ENCODE measurements around the gene EXOG. TPM values are rescaled to one million over a fixed set of nuclear protein-coding genes. Genes with fewer than 3 reads are reported as not detected.

Gene EXOG
- total RNA-seq, 5 donors from 2014 or later (not counting 1 experiment from before 2014, with no cell fraction given), result 21.5 to 24.8 (median 22.9) TPM

- H3K4me3 Mint-ChIP-seq, result no peak overlapping the region
- no peaks in the 10 kb centered on the region for H3K27me3 ChIP-seq (replicated peaks in 1 of 2; ENCODE audit: control insufficient read depth in 2 of 2, extremely low read depth in 1 of 2, insufficient read depth in 2 of 2, low read length in 1 of 2)
- peaks cover 3 to 44% of the 10 kb centered on the region in 2 donors for H3K36me3 ChIP-seq (ENCODE audit: control insufficient read depth in 2 of 2, extremely low read depth in 1 of 2, insufficient read depth in 1 of 2, low read length in 1 of 2)
- no peak for ATAC-seq (replicated peaks in 1 of 4)
- H3K4me3 ChIP-seq (ENCODE audit: control insufficient read depth in 1 of 2, extremely low read depth in 1 of 2, low read length in 1 of 2), result no peak overlapping the region
- H3K9me3 Mint-ChIP-seq, result no peaks in the 10 kb centered on the region
- 98% methylated on average over 5 of the region's 5 CpGs for WGBS (ENCODE audit: insufficient coverage)
- no peaks in the 10 kb centered on the region for H3K27me3 Mint-ChIP-seq
- peaks cover 11 to 16% of the 10 kb centered on the region in 2 experiments for H3K4me1 ChIP-seq (ENCODE audit: control insufficient read depth in 1 of 2, extremely low read depth in 1 of 2, insufficient read depth in 2 of 2, low read length in 2 of 2)
- H3K27ac ChIP-seq (ENCODE audit: low read length), result no peak overlapping the region
- DNase-seq, result no peak
- CTCF ChIA-PET, result interaction anchor here (0.5 to 1.4 kb wide), 3 partner anchors 21 to 46 kb away, joined by 4 to 10 read pairs (median 5); partner anchors contain the start of gene EXOG (in 1 of the 2)
- POLR2A ChIA-PET, result no interaction called here
- peaks cover 40% of the 10 kb centered on the region for H3K36me3 Mint-ChIP-seq
- H3K4me1 Mint-ChIP-seq, result peaks cover 24 to 31% (median 24%) of the 10 kb centered on the region in 3 donors
- no peaks in the 10 kb centered on the region for H3K9me3 ChIP-seq
- no peak overlapping the region for H3K27ac Mint-ChIP-seq
These were observed 28.1 kb downstream of the EXOG start for GRCh38 chr3:38524141-38524739.

- Mint-ChIP-seq H3K36me3 (peaks cover 54% of the 10 kb centered on the region), H3K4me3 (no peak overlapping the region), H3K9me3 (no peaks in the 10 kb centered on the region), H3K4me1 (peaks cover 0 to 6% (median 0%) of the 10 kb centered on the region in 3 donors), H3K27me3 (no peaks in the 10 kb centered on the region), H3K27ac (no peak overlapping the region)
- POLR2A ChIA-PET, result no interaction called here
- H3K9me3 ChIP-seq, result no peaks in the 10 kb centered on the region
- no peaks in the 10 kb centered on the region for H3K27me3 ChIP-seq (replicated peaks in 1 of 2; ENCODE audit: control insufficient read depth in 2 of 2, extremely low read depth in 1 of 2, insufficient read depth in 2 of 2, low read length in 1 of 2)
- H3K36me3 ChIP-seq (ENCODE audit: control insufficient read depth in 2 of 2, extremely low read depth in 1 of 2, insufficient read depth in 1 of 2, low read length in 1 of 2), result peaks cover 3 to 54% of the 10 kb centered on the region in 2 donors
- H3K4me3 ChIP-seq (ENCODE audit: control insufficient read depth in 1 of 2, extremely low read depth in 1 of 2, low read length in 1 of 2), result no peak overlapping the region
- H3K4me1 ChIP-seq (ENCODE audit: control insufficient read depth in 1 of 2, extremely low read depth in 1 of 2, insufficient read depth in 2 of 2, low read length in 2 of 2), result no peaks in the 10 kb centered on the region
- ATAC-seq (replicated peaks in 1 of 4) (no peak), DNase-seq (no peak)
- H3K27ac ChIP-seq (ENCODE audit: low read length), result no peak overlapping the region
- CTCF ChIA-PET, result interaction anchor here in 1 of 2 donors (0.7 kb wide), 1 partner anchor 155 kb away, joined by 6 read pairs; no protein-coding TSS in a partner anchor
- WGBS (ENCODE audit: insufficient coverage), result 91% methylated on average over 7 of the region's 14 CpGs
These were observed 30.7 kb downstream of the EXOG start for GRCh38 chr3:38526792-38527191.

- Mint-ChIP-seq H3K9me3 (no peaks in the 10 kb centered on the region), H3K27me3 (no peaks in the 10 kb centered on the region), H3K4me1 (peaks cover 0 to 6% (median 0%) of the 10 kb centered on the region in 3 donors), H3K36me3 (peaks cover 61% of the 10 kb centered on the region), H3K4me3 (no peak overlapping the region), H3K27ac (no peak overlapping the region)
- Histone ChIP-seq H3K4me3 (ENCODE audit: control insufficient read depth in 1 of 2, extremely low read depth in 1 of 2, low read length in 1 of 2) (no peak overlapping the region), H3K9me3 (no peaks in the 10 kb centered on the region), H3K27me3 (replicated peaks in 1 of 2; ENCODE audit: control insufficient read depth in 2 of 2, extremely low read depth in 1 of 2, insufficient read depth in 2 of 2, low read length in 1 of 2) (no peaks in the 10 kb centered on the region), H3K36me3 (ENCODE audit: control insufficient read depth in 2 of 2, extremely low read depth in 1 of 2, insufficient read depth in 1 of 2, low read length in 1 of 2) (peaks cover 3 to 47% of the 10 kb centered on the region in 2 donors), H3K27ac (ENCODE audit: low read length) (no peak overlapping the region), H3K4me1 (ENCODE audit: control insufficient read depth in 1 of 2, extremely low read depth in 1 of 2, insufficient read depth in 2 of 2, low read length in 2 of 2) (no peaks in the 10 kb centered on the region)
- WGBS (ENCODE audit: insufficient coverage), result 90% methylated on average over 1 of the region's 1 CpG
- no peak for DNase-seq
- POLR2A ChIA-PET, result no interaction called here
- CTCF ChIA-PET, result no interaction called here
- no peak for ATAC-seq (replicated peaks in 1 of 4)
These were observed 32.3 kb downstream of the EXOG start for GRCh38 chr3:38528457-38528856.

- Mint-ChIP-seq H3K36me3 (peaks cover 52% of the 10 kb centered on the region), H3K27me3 (no peaks in the 10 kb centered on the region), H3K4me1 (peaks cover 0 to 6% (median 0%) of the 10 kb centered on the region in 3 donors), H3K27ac (no peak overlapping the region), H3K4me3 (no peak overlapping the region), H3K9me3 (no peaks in the 10 kb centered on the region)
- Histone ChIP-seq H3K36me3 (ENCODE audit: control insufficient read depth in 2 of 2, extremely low read depth in 1 of 2, insufficient read depth in 1 of 2, low read length in 1 of 2) (peaks cover 0 to 30% of the 10 kb centered on the region in 2 donors), H3K27ac (ENCODE audit: low read length) (no peak overlapping the region), H3K27me3 (replicated peaks in 1 of 2; ENCODE audit: control insufficient read depth in 2 of 2, extremely low read depth in 1 of 2, insufficient read depth in 2 of 2, low read length in 1 of 2) (no peaks in the 10 kb centered on the region), H3K9me3 (no peaks in the 10 kb centered on the region), H3K4me1 (ENCODE audit: control insufficient read depth in 1 of 2, extremely low read depth in 1 of 2, insufficient read depth in 2 of 2, low read length in 2 of 2) (peaks cover 0 to 2% of the 10 kb centered on the region in 2 experiments), H3K4me3 (ENCODE audit: control insufficient read depth in 1 of 2, extremely low read depth in 1 of 2, low read length in 1 of 2) (no peak overlapping the region)
- CTCF ChIA-PET, result no interaction called here
- DNase-seq, result no peak
- POLR2A ChIA-PET, result no interaction called here
- WGBS (ENCODE audit: insufficient coverage), result 50% methylated on average over 2 of the region's 3 CpGs
- ATAC-seq (replicated peaks in 1 of 4), result no peak
These were observed 36.4 kb downstream of the EXOG start for GRCh38 chr3:38532529-38532928.

GRCh38 chr3:38533285-38533976 lies 37.3 kb downstream of the EXOG start:
- Histone ChIP-seq H3K4me3 (ENCODE audit: control insufficient read depth in 1 of 2, extremely low read depth in 1 of 2, low read length in 1 of 2) (no peak overlapping the region), H3K36me3 (ENCODE audit: control insufficient read depth in 2 of 2, extremely low read depth in 1 of 2, insufficient read depth in 1 of 2, low read length in 1 of 2) (peaks cover 0 to 23% of the 10 kb centered on the region in 2 donors), H3K27me3 (replicated peaks in 1 of 2; ENCODE audit: control insufficient read depth in 2 of 2, extremely low read depth in 1 of 2, insufficient read depth in 2 of 2, low read length in 1 of 2) (no peaks in the 10 kb centered on the region), H3K27ac (ENCODE audit: low read length) (no peak overlapping the region), H3K4me1 (ENCODE audit: control insufficient read depth in 1 of 2, extremely low read depth in 1 of 2, insufficient read depth in 2 of 2, low read length in 2 of 2) (peaks cover 0 to 2% of the 10 kb centered on the region in 2 experiments), H3K9me3 (no peaks in the 10 kb centered on the region)
- POLR2A ChIA-PET, result no interaction called here
- Mint-ChIP-seq H3K4me1 (peaks cover 0 to 4% (median 0%) of the 10 kb centered on the region in 3 donors), H3K27me3 (no peaks in the 10 kb centered on the region), H3K4me3 (no peak overlapping the region), H3K9me3 (no peaks in the 10 kb centered on the region), H3K27ac (no peak overlapping the region), H3K36me3 (peaks cover 49% of the 10 kb centered on the region)
- 78% methylated on average over 1 of the region's 13 CpGs for WGBS (ENCODE audit: insufficient coverage)
- CTCF ChIA-PET, result no interaction called here
- ATAC-seq (replicated peaks in 1 of 4) (no peak), DNase-seq (no peak)

- H3K9me3 Mint-ChIP-seq, result no peaks in the 10 kb centered on the region
- H3K4me1 ChIP-seq (ENCODE audit: control insufficient read depth in 1 of 2, extremely low read depth in 1 of 2, insufficient read depth in 2 of 2, low read length in 2 of 2), result peaks cover 0 to 2% of the 10 kb centered on the region in 2 experiments
- POLR2A ChIA-PET, result no interaction called here
These were observed 38.0 kb downstream of the EXOG start for GRCh38 chr3:38534180-38534579.

More at GRCh38 chr3:38534180-38534579, 38.0 kb downstream of the EXOG start:
- H3K36me3 Mint-ChIP-seq, result peaks cover 49% of the 10 kb centered on the region
- no peak for DNase-seq
- no peak overlapping the region for H3K4me3 Mint-ChIP-seq
- peaks cover 0 to 21% of the 10 kb centered on the region in 2 donors for H3K36me3 ChIP-seq (ENCODE audit: control insufficient read depth in 2 of 2, extremely low read depth in 1 of 2, insufficient read depth in 1 of 2, low read length in 1 of 2)
- no peaks in the 10 kb centered on the region for H3K27me3 Mint-ChIP-seq
- H3K27me3 ChIP-seq (replicated peaks in 1 of 2; ENCODE audit: control insufficient read depth in 2 of 2, extremely low read depth in 1 of 2, insufficient read depth in 2 of 2, low read length in 1 of 2), result no peaks in the 10 kb centered on the region
- 100% methylated on average over 1 of the region's 2 CpGs for WGBS (ENCODE audit: insufficient coverage)
- no peak overlapping the region for H3K4me3 ChIP-seq (ENCODE audit: control insufficient read depth in 1 of 2, extremely low read depth in 1 of 2, low read length in 1 of 2)
- H3K27ac Mint-ChIP-seq, result no peak overlapping the region
- peaks cover 0 to 4% (median 0%) of the 10 kb centered on the region in 3 donors for H3K4me1 Mint-ChIP-seq
- CTCF ChIA-PET, result no interaction called here
- no peak overlapping the region for H3K27ac ChIP-seq (ENCODE audit: low read length)
- ATAC-seq (replicated peaks in 1 of 4), result no peak
- no peaks in the 10 kb centered on the region for H3K9me3 ChIP-seq
